HCT116 (cell line): ENCODE results near the gene SLC6A3. TPM values are rescaled to one million over a fixed set of nuclear protein-coding genes. Genes with fewer than 3 reads are reported as not detected.

ENCODE experiments used
- ATAC-seq: fragments of 200-7000 bp; cut with Tn5 transposase; 2 replicates; pipeline ENCODE4 v1.9.1; 2020; ENCODE audit warnings: mild to moderate bottlenecking, moderate library complexity
- BruUV-seq: library from RNA; stranded (reverse); fragments of 400-500 nt; replicated peaks from 2 replicates; lab custom pipeline; 2021; lab: Mats Ljungman, UMichigan
- CTCF ChIA-PET: fragments of 300-600 bp; sonication (Branson Sonifier 250); formaldehyde crosslinking; loops from one replicate; lab custom pipeline; 2021; ENCODE audit warnings: antibody characterized with exemption; lab: Charles Lee
- POLR2A ChIA-PET: fragments of 300-600, 350-600 bp; sonication (Branson Sonifier 250); formaldehyde crosslinking; loops from one replicate; lab custom pipeline; 2021; ENCODE audit warnings: antibody characterized with exemption; lab: Charles Lee
- RAD21 ChIA-PET, 2 experiments: fragments of 300-600 bp; sonication (Branson Sonifier 250); formaldehyde crosslinking; loops; one replicate each; lab custom pipeline; 2023; ENCODE audit warnings: low total read pairs in 2 of 2; ENCODE audit not compliant: uncharacterized antibody in 2 of 2, unreplicated experiment in 2 of 2, low non-redundant PET in 1 of 2; lab: Charles Lee
- DNase-seq: peaks from one replicate; pipeline ENCODE4 v3.0.0-alpha.2; 2010; ENCODE audit warnings: low read depth, low spot score
- H2AFZ ChIP-seq: fragments of 200-600 bp; shearing (Covaris generic), sonication (generic); 2 replicates; pipeline ENCODE4 v1.6.1; 2017; ENCODE audit warnings: low read depth, mixed run types, mixed read lengths, antibody characterized with exemption, low read length; ENCODE audit not compliant: poor library complexity, severe bottlenecking
- H3K27ac ChIP-seq: 2 replicates; pipeline ENCODE4 v1.5.1; 2012; ENCODE audit warnings: low read depth, low read length
- H3K27me3 ChIP-seq: fragments of 200-600 bp; sonication (generic); 2 replicates; pipeline ENCODE4 v1.6.1; 2016; ENCODE audit warnings: mixed run types, low read length, mixed read lengths; ENCODE audit not compliant: insufficient read depth
- H3K36me3 ChIP-seq, 2 experiments: fragments of 200-500 bp in 1 of 2; fragments of 200-600 bp in 1 of 2; sonication (Bioruptor generic) in 1 of 2; sonication (generic) in 1 of 2; 2 replicates each; pipeline versions ENCODE4 v1.5.1 to v1.6.1; 2014 to 2016; ENCODE audit warnings: low read length in 2 of 2, inconsistent platforms in 1 of 2, mixed read lengths in 1 of 2, mixed run types in 1 of 2; ENCODE audit not compliant: insufficient read depth in 2 of 2, control insufficient read depth in 1 of 2
- H3K4me1 ChIP-seq, 2 experiments: fragments of 200-600 bp in 1 of 2; sonication (generic) in 1 of 2; 2 replicates each; pipeline versions ENCODE4 v1.5.1 to v1.6.1; 2012 to 2017; ENCODE audit warnings: low read length in 2 of 2, inconsistent platforms in 1 of 2, mild to moderate bottlenecking in 1 of 2, mixed read lengths in 1 of 2, mixed run types in 1 of 2, moderate library complexity in 1 of 2; ENCODE audit not compliant: insufficient read depth in 2 of 2, control insufficient read depth in 1 of 2
- H3K4me2 ChIP-seq: fragments of 200-600 bp; sonication (generic); 2 replicates; pipeline ENCODE4 v1.6.1; 2017; ENCODE audit warnings: mixed run types, low read length, mixed read lengths
- H3K4me3 ChIP-seq, 2 experiments: fragments of 200-600 bp in 1 of 2; sonication (generic) in 1 of 2; replicated peaks in 1 of 2; 2 replicates each; pipeline ENCODE4 v1.5.1; 2011 to 2016; ENCODE audit warnings: low read length in 2 of 2, control low read depth in 1 of 2, low read depth in 1 of 2, mild to moderate bottlenecking in 1 of 2, mixed read lengths in 1 of 2, mixed run types in 1 of 2
- H3K79me2 ChIP-seq: fragments of 200-600 bp; sonication (generic); 2 replicates; pipeline ENCODE4 v1.6.1; 2017; ENCODE audit warnings: mild to moderate bottlenecking, mixed run types, low read length, moderate library complexity, mixed read lengths; ENCODE audit not compliant: insufficient read depth
- H3K9ac ChIP-seq: fragments of 200-600 bp; sonication (generic); 2 replicates; pipeline ENCODE4 v1.6.1; 2016; ENCODE audit warnings: low read length, mixed read lengths
- H3K9me2 ChIP-seq: fragments of 200-600 bp; sonication (generic), shearing (Covaris generic); 2 replicates; pipeline ENCODE4 v1.6.1; 2017; ENCODE audit warnings: mixed run types, mild to moderate bottlenecking, moderate library complexity; ENCODE audit not compliant: insufficient read depth
- H3K9me3 ChIP-seq, 2 experiments: fragments of 200-500 bp in 1 of 2; fragments of 200-600 bp in 1 of 2; sonication (Bioruptor generic) in 1 of 2; sonication (generic) in 1 of 2; 2 replicates each; pipeline ENCODE4 v1.6.1; 2014 to 2017; ENCODE audit warnings: low read length in 2 of 2, mixed read lengths in 2 of 2, inconsistent platforms in 1 of 2, low read depth in 1 of 2, mild to moderate bottlenecking in 1 of 2, mixed run types in 1 of 2, moderate library complexity in 1 of 2; ENCODE audit not compliant: control insufficient read depth in 1 of 2, insufficient read depth in 1 of 2
- H4K20me1 ChIP-seq: fragments of 200-600 bp; sonication (generic), shearing (Covaris generic); 2 replicates; pipeline ENCODE4 v1.6.1; 2017; ENCODE audit warnings: mixed run types, mild to moderate bottlenecking, moderate library complexity; ENCODE audit not compliant: insufficient read depth
- ATF3 ChIP-seq: IDR thresholded peaks from 2 replicates; pipeline ENCODE4 v1.6.1; 2012
- CEBPB ChIP-seq: IDR thresholded peaks from 2 replicates; pipeline ENCODE4 v1.6.1; 2012; ENCODE audit warnings: low read depth
- EZH2phosphoT487 ChIP-seq: fragments of 200-600 bp; IDR thresholded peaks from 2 replicates; pipeline ENCODE4 v1.6.1; 2018; ENCODE audit warnings: antibody characterized with exemption, borderline replicate concordance
- FOSL1 ChIP-seq: IDR thresholded peaks from 2 replicates; pipeline ENCODE4 v1.6.1; 2012; ENCODE audit warnings: low read depth
- JUND ChIP-seq: IDR thresholded peaks from 2 replicates; pipeline ENCODE4 v1.6.1; 2012
- MAX ChIP-seq: IDR thresholded peaks from 2 replicates; pipeline ENCODE4 v1.6.1; 2012
- POLR2A ChIP-seq: IDR thresholded peaks from 2 replicates; pipeline ENCODE4 v1.7.0; 2011; ENCODE audit warnings: borderline replicate concordance; ENCODE audit not compliant: insufficient read depth, insufficient read length; ENCODE audit errors: extremely low read depth
- POLR2AphosphoS5 ChIP-seq: IDR thresholded peaks from 2 replicates; pipeline ENCODE4 v1.6.1; 2011; ENCODE audit warnings: mild to moderate bottlenecking, low read depth, low read length, moderate library complexity
- RAD21 ChIP-seq: IDR thresholded peaks from 2 replicates; pipeline ENCODE4 v1.6.1; 2012; ENCODE audit warnings: low read depth, mild to moderate bottlenecking
- REST ChIP-seq: IDR thresholded peaks from 2 replicates; pipeline ENCODE4 v1.6.1; 2012; ENCODE audit warnings: low read depth
- SIN3A ChIP-seq: IDR thresholded peaks from 2 replicates; pipeline ENCODE4 v1.6.1; 2012; ENCODE audit warnings: low read depth
- SP1 ChIP-seq: IDR thresholded peaks from 2 replicates; pipeline ENCODE4 v1.6.1; 2012; ENCODE audit warnings: low read depth
- SRF ChIP-seq: IDR thresholded peaks from 2 replicates; pipeline ENCODE4 v1.6.1; 2012; ENCODE audit warnings: low read depth
- TCF7L2 ChIP-seq: IDR thresholded peaks from 2 replicates; pipeline ENCODE4 v1.7.0; 2011; ENCODE audit warnings: borderline replicate concordance, inconsistent platforms; ENCODE audit not compliant: insufficient read depth, insufficient read length; ENCODE audit errors: extremely low read depth
- YY1 ChIP-seq: IDR thresholded peaks from 2 replicates; pipeline ENCODE4 v1.6.1; 2011; ENCODE audit warnings: low read length, low read depth, moderate library complexity, mild to moderate bottlenecking; ENCODE audit not compliant: insufficient replicate concordance; ENCODE audit errors: extremely low read depth
- ZBTB33 ChIP-seq: IDR thresholded peaks from 2 replicates; pipeline ENCODE4 v1.6.1; 2011; ENCODE audit warnings: mild to moderate bottlenecking, low read length, moderate library complexity; ENCODE audit not compliant: insufficient replicate concordance; ENCODE audit errors: extremely low read depth
- ZFX ChIP-seq: fragments of 450-650 bp; IDR thresholded peaks from 2 replicates; pipeline ENCODE4 v1.6.1; 2017
- ZNF274 ChIP-seq: fragments of 200-500 bp; sonication (Bioruptor generic); IDR thresholded peaks from 2 replicates; pipeline ENCODE4 v1.6.1; 2014; ENCODE audit warnings: mild to moderate bottlenecking, low read depth, low read length, inconsistent platforms
- intact Hi-C: fragments of 100-400 bp; cut with micrococcal nuclease; formaldehyde crosslinking; loops from 2 replicates; pipeline ENCODE4 v1.10.0; 2022
- total RNA-seq: library from RNA; stranded (reverse); gene quantifications from one replicate; pipeline ENCODE4 v1.2.1, GENCODE V29; 2021; ENCODE audit not compliant: unreplicated experiment
- TF ChIP-seq, protein P1 (sequence below), 3 experiments: fragments of 200-600 bp in 1 of 3; sonication (generic) in 1 of 3; IDR thresholded peaks in 2 of 3; conservative IDR thresholded peaks in 1 of 3; 2 replicates each; pipeline ENCODE4 v1.5.1; 2012 to 2017; ENCODE audit warnings: low read depth in 2 of 3, low read length in 2 of 3, antibody characterized with exemption in 1 of 3, borderline replicate concordance in 1 of 3, control low read depth in 1 of 3, mild to moderate bottlenecking in 1 of 3, mixed read lengths in 1 of 3, mixed run types in 1 of 3, moderate library complexity in 1 of 3; ENCODE audit not compliant: insufficient read depth in 1 of 3

The SLC6A3 gene
- total RNA-seq, 1 experiment from 2014 or later = not detected

GRCh38 chr5:1442222-1443145 is 2.8 kb downstream of the SLC6A3 start:
- Histone ChIP-seq H3K4me2 (no peak overlapping the region), H3K9me2 (no peaks in the 10 kb centered on the region), H3K27me3 (no peaks in the 10 kb centered on the region), H3K36me3 (no peaks in the 10 kb centered on the region), H2AFZ (no peak overlapping the region), H4K20me1 (no peaks in the 10 kb centered on the region), H3K4me3 (no peak overlapping the region), H3K9ac (no peak overlapping the region), H3K9me3 (no peaks in the 10 kb centered on the region), H3K27ac (no peak overlapping the region), H3K79me2 (no peaks in the 10 kb centered on the region), H3K4me1 (peaks cover 2 to 5% of the 10 kb centered on the region in 2 experiments)
- ATAC-seq = no peak
- RAD21 ChIA-PET = no interaction called here
- POLR2A ChIA-PET = no interaction called here
- CTCF ChIA-PET = no interaction called here
- intact Hi-C loops = no loop called here
- DNase-seq = no peak
- no TSS peak for BruUV-seq
- TF ChIP-seq EZH2phosphoT487 (no peak), FOSL1 (no peak), SP1 (no peak), ZNF274 (no peak), POLR2AphosphoS5 (no peak), CEBPB (no peak), POLR2A (no peak), MAX (no peak), SRF (no peak), ZBTB33 (no peak), RAD21 (no peak), REST (no peak), TCF7L2 (no peak), ZFX (no peak), JUND (no peak), YY1 (no peak), ATF3 (no peak), SIN3A (no peak)
- TF ChIP-seq, protein P1, sequence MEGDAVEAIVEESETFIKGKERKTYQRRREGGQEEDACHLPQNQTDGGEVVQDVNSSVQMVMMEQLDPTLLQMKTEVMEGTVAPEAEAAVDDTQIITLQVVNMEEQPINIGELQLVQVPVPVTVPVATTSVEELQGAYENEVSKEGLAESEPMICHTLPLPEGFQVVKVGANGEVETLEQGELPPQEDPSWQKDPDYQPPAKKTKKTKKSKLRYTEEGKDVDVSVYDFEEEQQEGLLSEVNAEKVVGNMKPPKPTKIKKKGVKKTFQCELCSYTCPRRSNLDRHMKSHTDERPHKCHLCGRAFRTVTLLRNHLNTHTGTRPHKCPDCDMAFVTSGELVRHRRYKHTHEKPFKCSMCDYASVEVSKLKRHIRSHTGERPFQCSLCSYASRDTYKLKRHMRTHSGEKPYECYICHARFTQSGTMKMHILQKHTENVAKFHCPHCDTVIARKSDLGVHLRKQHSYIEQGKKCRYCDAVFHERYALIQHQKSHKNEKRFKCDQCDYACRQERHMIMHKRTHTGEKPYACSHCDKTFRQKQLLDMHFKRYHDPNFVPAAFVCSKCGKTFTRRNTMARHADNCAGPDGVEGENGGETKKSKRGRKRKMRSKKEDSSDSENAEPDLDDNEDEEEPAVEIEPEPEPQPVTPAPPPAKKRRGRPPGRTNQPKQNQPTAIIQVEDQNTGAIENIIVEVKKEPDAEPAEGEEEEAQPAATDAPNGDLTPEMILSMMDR (IDR thresholded peaks at IDR 0.05 in 2 of 3, conservative IDR thresholded peaks at IDR 0.05 in 1 of 3; ENCODE audit: borderline replicate concordance in 1 of 3, insufficient read depth in 1 of 3, low read depth in 2 of 3, low read length in 2 of 3) = no peak
